ENCODE measurements around the gene JCAD.

DNA sequence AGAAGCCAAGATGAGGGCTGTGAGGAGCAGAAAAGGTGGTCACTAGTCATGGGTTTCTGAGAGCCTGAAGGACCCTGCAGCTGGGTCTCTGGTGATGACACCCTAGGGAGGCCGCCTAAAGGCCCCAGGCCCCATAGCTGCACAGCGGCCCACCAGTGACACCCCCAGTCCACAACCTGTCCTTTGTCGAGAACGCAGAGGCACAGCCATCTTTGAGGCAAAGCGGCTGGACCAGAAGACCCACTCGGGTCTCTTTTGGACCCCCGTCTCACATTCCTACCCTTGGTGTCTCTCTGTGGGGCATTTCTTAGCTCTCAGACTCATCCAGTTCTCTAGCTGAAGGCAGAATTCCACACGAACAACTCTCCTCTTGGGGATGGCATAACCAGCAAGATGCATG, 18.8 kb downstream of the JCAD start:
- TF ChIP-seq CTCF (conservative IDR thresholded peaks at IDR 0.05; ENCODE audit: low read depth in 2 of 2) (no peak), EZH2 (IDR thresholded peaks at IDR 0.05; ENCODE audit: low read depth, unreplicated experiment) (no peak), EZH2phosphoT487 (IDR thresholded peaks at IDR 0.05; ENCODE audit: unreplicated experiment) (no peak), POLR2AphosphoS5 (IDR thresholded peaks at IDR 0.05; ENCODE audit: low read depth) (no peak)

Measured in GM23338 (cell line).